Upper lobe of left lung (tissue), 6 donors: Measurements from ENCODE around the gene KRTAP5-11. TPM values are rescaled to one million over a fixed set of nuclear protein-coding genes. Genes with fewer than 3 reads are reported as not detected.
"Not testable (repeated sequence)": the region's sequence is repeated elsewhere in the genome, so short reads cannot be mapped to it uniquely, and the experiment has no call there.

Experiments
- ATAC-seq, 2 donors: fragments of 200-7000 bp; cut with Tn5 transposase; one replicate each; pipeline ENCODE4 v1.9.1; 2022; ENCODE audit warnings: mild to moderate bottlenecking in 2 of 2, moderate library complexity in 2 of 2; ENCODE audit not compliant: low FRiP score in 2 of 2
- DNase-seq, 2 donors: peaks; one replicate each; pipeline ENCODE4 v3.0.0-alpha.2; 2019 to 2020
- H3K27ac ChIP-seq, 4 donors: fragments of 200-600 bp; sonication (generic); one replicate each; pipeline ENCODE4 v1.5.1; 2016 to 2019
- H3K27me3 ChIP-seq, 4 donors: fragments of 200-600 bp; sonication (generic); one replicate each; pipeline ENCODE4 v1.5.1; 2017 to 2019
- H3K36me3 ChIP-seq, 4 donors: fragments of 200-600 bp; sonication (generic); one replicate each; pipeline ENCODE4 v1.5.1; 2016 to 2019
- H3K4me1 ChIP-seq, 4 donors: fragments of 200-600 bp; sonication (generic); one replicate each; pipeline ENCODE4 v1.5.1; 2018 to 2019
- H3K4me3 ChIP-seq, 4 donors: fragments of 200-600 bp; sonication (generic); one replicate each; pipeline ENCODE4 v1.5.1; 2017 to 2019; ENCODE audit warnings: mild to moderate bottlenecking in 2 of 4, moderate library complexity in 1 of 4
- H3K9me3 ChIP-seq, 4 donors: fragments of 200-600 bp; sonication (generic); one replicate each; pipeline ENCODE4 v1.5.1; 2018 to 2019
- CTCF ChIP-seq, 6 experiments: fragments of 450-650 bp in 4 of 6; fragments of 200-600 bp in 2 of 6; sonication (generic) in 2 of 6; IDR thresholded peaks; one replicate each; pipeline ENCODE4 v1.5.1; 2016 to 2019; ENCODE audit warnings: antibody characterized with exemption in 6 of 6
- EP300 ChIP-seq, 4 donors: sonication (generic); formaldehyde crosslinking; IDR thresholded peaks; one replicate each; pipeline ENCODE4 v1.5.1; 2017; ENCODE audit warnings: antibody characterized with exemption in 4 of 4, control low read depth in 2 of 4
- POLR2A ChIP-seq, 4 donors: fragments of 450-650 bp; IDR thresholded peaks; one replicate each; pipeline ENCODE4 v1.5.1; 2016 to 2017; ENCODE audit warnings: antibody characterized with exemption in 4 of 4, mild to moderate bottlenecking in 2 of 4
- POLR2AphosphoS5 ChIP-seq, 2 donors: sonication (generic); formaldehyde crosslinking; IDR thresholded peaks; one replicate each; pipeline ENCODE4 v1.5.1; 2017; ENCODE audit warnings: antibody characterized with exemption in 2 of 2
- WGBS, 2 donors: methylation state at CpG; one replicate each; pipeline ENCODE4 v1.1.5; 2017 to 2018; 5-methylcytosine and 5-hydroxymethylcytosine counted together
- total RNA-seq, 6 donors: library from RNA; depleted of rRNA in 4 of 6; stranded (reverse); fragments of >200 nt in 4 of 6; gene quantifications; one replicate each; pipeline versions ENCODE4 v1.1.0 to v1.2.1, GENCODE V29; 2016 to 2021
- donor health status: DM: no; HTN: no; CAD: no; lungs with moderate emphysema.
- donor health status: DM: no; HTN: yes; CAD: no; lungs with severe emphysema.

KRTAP5-11 gene
- total RNA-seq, result not detected

- Histone ChIP-seq H3K9me3 (no peaks in the 10 kb centered on the region), H3K27ac (no peak within 1 kb of the TSS), H3K4me1 (peaks cover 0 to 7% (median 0%) of the 10 kb centered on the region in 4 donors), H3K36me3 (no peaks in the 10 kb centered on the region), H3K27me3 (no peaks in the 10 kb centered on the region), H3K4me3 (no peak within 1 kb of the TSS)
- DNase-seq, result peak in 1 of 2 donors; percentile 32
- no peak for ATAC-seq
- WGBS, 2 donors, result 74 to 77% methylated on average over 3 of the region's 3 CpGs
- no peak for TF ChIP-seq CTCF (IDR thresholded peaks at IDR 0.05)
- TF ChIP-seq EP300 (IDR thresholded peaks at IDR 0.05), result no peak
- no peak for TF ChIP-seq POLR2A (IDR thresholded peaks at IDR 0.05)
- TF ChIP-seq POLR2AphosphoS5 (IDR thresholded peaks at IDR 0.05), result no peak
Observed at GRCh38 chr11:71582309-71582895, at the start of gene KRTAP5-11. Gene KRTAP5-11 (minus strand): TSS chr11:71582875. CDS start chr11:71582837, 38 bp downstream.

- H3K4me1 ChIP-seq, H3K27me3 ChIP-seq, H3K9me3 ChIP-seq, H3K27ac ChIP-seq, H3K36me3 ChIP-seq, ATAC-seq, H3K4me3 ChIP-seq: not testable (repeated sequence)
- 70 to 80% methylated on average over 7 to 18 of the region's 18 CpGs for WGBS, 2 donors
- DNase-seq, result peak in 1 of 2 donors; percentile 64
Observed at GRCh38 chr11:71631551-71631950, 48.9 kb upstream of the KRTAP5-11 start.

- not testable (repeated sequence) for H3K4me1 ChIP-seq, ATAC-seq, H3K36me3 ChIP-seq, H3K4me3 ChIP-seq, H3K27me3 ChIP-seq, H3K27ac ChIP-seq, H3K9me3 ChIP-seq, DNase-seq
- WGBS, 2 donors, result 63 to 68% methylated on average over 1 of the region's 1 CpG
Observed at GRCh38 chr11:71630071-71630470, 47.4 kb upstream of the KRTAP5-11 start.

DNA sequence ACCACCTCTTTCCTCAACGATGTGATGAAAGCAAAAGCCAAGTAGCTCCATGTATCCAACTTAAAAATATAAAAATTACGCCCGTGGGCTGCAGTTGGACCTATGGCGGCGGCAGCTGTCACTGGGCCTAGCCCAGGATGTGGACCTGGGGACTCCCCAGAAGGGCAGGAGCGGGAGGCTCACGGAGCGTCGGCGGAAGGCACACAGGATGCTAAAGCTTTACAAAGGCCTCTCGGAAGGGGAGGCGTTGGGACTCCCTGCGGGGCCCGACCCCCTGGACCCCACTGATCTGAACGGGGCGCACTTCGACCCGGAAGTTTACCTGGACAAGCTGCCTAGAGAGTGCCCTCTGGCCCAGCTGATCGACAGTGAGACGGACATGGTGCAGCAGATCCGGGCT, 46.3 kb upstream of the KRTAP5-11 start:
- not testable (repeated sequence) for H3K9me3 ChIP-seq, ATAC-seq, H3K4me1 ChIP-seq, H3K36me3 ChIP-seq, H3K27ac ChIP-seq, H3K27me3 ChIP-seq, H3K4me3 ChIP-seq
- 91 to 93% methylated on average over 20 to 21 of the region's 21 CpGs for WGBS, 2 donors
- peak in 1 of 2 donors; percentile 63 for DNase-seq

- H3K27ac ChIP-seq, H3K36me3 ChIP-seq, H3K27me3 ChIP-seq, H3K9me3 ChIP-seq, H3K4me1 ChIP-seq, ATAC-seq, DNase-seq, H3K4me3 ChIP-seq: not testable (repeated sequence)
- 90 to 91% methylated on average over 11 of the region's 11 CpGs for WGBS, 2 donors
Observed at GRCh38 chr11:71623226-71623625, 40.6 kb upstream of the KRTAP5-11 start.

GRCh38 chr11:71622561-71622960, 39.9 kb upstream of the KRTAP5-11 start:
- WGBS, 2 donors, result 70 to 79% methylated on average over 11 to 14 of the region's 14 CpGs
- H3K4me1 ChIP-seq, ATAC-seq, H3K9me3 ChIP-seq, H3K4me3 ChIP-seq, H3K36me3 ChIP-seq, H3K27ac ChIP-seq, H3K27me3 ChIP-seq: not testable (repeated sequence)
- peak in 1 of 2 donors; percentile 70 for DNase-seq

- H3K4me1 ChIP-seq, H3K27ac ChIP-seq, H3K27me3 ChIP-seq, H3K9me3 ChIP-seq, H3K4me3 ChIP-seq, H3K36me3 ChIP-seq, ATAC-seq: not testable (repeated sequence)
- WGBS, 2 donors, result 70 to 75% methylated on average over 11 to 12 of the region's 12 CpGs
- DNase-seq, result peak in 1 of 2 donors; percentile 41
Observed at GRCh38 chr11:71615003-71615402, 32.3 kb upstream of the KRTAP5-11 start.

- not testable (repeated sequence) for H3K27ac ChIP-seq, H3K36me3 ChIP-seq, H3K27me3 ChIP-seq, ATAC-seq, DNase-seq, H3K9me3 ChIP-seq, H3K4me1 ChIP-seq, H3K4me3 ChIP-seq
- 61 to 64% methylated on average over 10 to 15 of the region's 15 CpGs for WGBS, 2 donors
Observed at GRCh38 chr11:71614366-71614917, 31.8 kb upstream of the KRTAP5-11 start.

- ATAC-seq, H3K9me3 ChIP-seq, H3K4me1 ChIP-seq, H3K36me3 ChIP-seq, H3K4me3 ChIP-seq, H3K27ac ChIP-seq, H3K27me3 ChIP-seq, DNase-seq: not testable (repeated sequence)
- 84 to 87% methylated on average over 5 to 7 of the region's 7 CpGs for WGBS, 2 donors
Observed at GRCh38 chr11:71613931-71614330, 31.3 kb upstream of the KRTAP5-11 start.

GRCh38 chr11:71611218-71611910, 28.7 kb upstream of the KRTAP5-11 start:
- not testable (repeated sequence) for ATAC-seq, H3K36me3 ChIP-seq, H3K9me3 ChIP-seq, H3K27ac ChIP-seq, H3K27me3 ChIP-seq, H3K4me3 ChIP-seq, DNase-seq
- 69 to 72% methylated on average over 21 of the region's 21 CpGs for WGBS, 2 donors
- peaks cover 5 to 10% (median 7%) of the 10 kb centered on the region in 4 donors for H3K4me1 ChIP-seq

DNA sequence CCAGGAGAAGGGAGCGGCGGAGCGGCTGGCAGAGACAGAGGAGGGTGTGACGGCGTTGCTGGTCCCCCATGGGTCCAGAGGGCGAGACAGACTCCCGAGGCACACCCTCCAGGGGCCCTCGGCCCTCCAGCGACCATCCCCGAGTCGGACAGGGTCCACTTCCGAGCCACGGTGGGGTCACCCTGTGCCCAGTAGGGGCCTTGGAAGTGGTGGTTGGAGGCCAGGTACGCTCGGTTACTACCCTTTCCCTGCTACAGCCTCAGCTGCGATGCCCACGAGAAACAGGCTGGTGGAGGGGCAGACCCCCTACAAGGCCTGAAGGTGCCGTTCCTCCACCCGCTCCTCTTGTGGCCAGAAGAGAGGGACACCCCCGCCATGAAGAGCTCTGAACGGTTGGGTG, 25.6 kb upstream of the KRTAP5-11 start:
- H3K4me3 ChIP-seq, DNase-seq: not testable (repeated sequence)

More for the DNA sequence above, 25.6 kb upstream of the KRTAP5-11 start:
- H3K4me1 ChIP-seq, result peaks cover 5 to 10% (median 7%) of the 10 kb centered on the region in 4 donors
- not testable (repeated sequence) for H3K27me3 ChIP-seq, H3K9me3 ChIP-seq, H3K27ac ChIP-seq, H3K36me3 ChIP-seq, ATAC-seq
- 18 to 22% methylated on average over 8 to 9 of the region's 21 CpGs for WGBS, 2 donors
